Gastrocnemius medialis (tissue), 4 donors: ENCODE measurements around the gene RYR2. TPM values are rescaled to one million over a fixed set of nuclear protein-coding genes. Genes with fewer than 3 reads are reported as not detected.

Source experiments
- ATAC-seq, 2 donors: fragments of 150-250 bp; one replicate each; pipeline ENCODE4 v1.9.1; 2016
- DNase-seq, 2 donors: peaks; one replicate each; pipeline ENCODE4 v3.0.0-alpha.2; 2019
- H3K27ac ChIP-seq, 4 donors: fragments of 200-600 bp; sonication (generic); 1 replicate in 1 of 4; 2 replicates in 3 of 4; pipeline ENCODE4 v1.5.1; 2016 to 2018; ENCODE audit warnings: mild to moderate bottlenecking in 2 of 4, moderate library complexity in 1 of 4
- H3K27me3 ChIP-seq, 3 donors: fragments of 200-600 bp; sonication (generic) in 2 of 3; 1 replicate in 1 of 3; 2 replicates in 2 of 3; pipeline versions ENCODE4 v1.5.1 to v1.6.0; 2016 to 2019; ENCODE audit warnings: mild to moderate bottlenecking in 1 of 3, moderate library complexity in 1 of 3
- H3K36me3 ChIP-seq, 2 donors: fragments of 200-600 bp; sonication (generic) in 1 of 2; one replicate each; pipeline ENCODE4 v1.5.1; 2017 to 2018
- H3K4me1 ChIP-seq, 2 donors: fragments of 200-600 bp; sonication (generic) in 1 of 2; one replicate each; pipeline ENCODE4 v1.5.1; 2016 to 2017; ENCODE audit warnings: mild to moderate bottlenecking in 2 of 2
- H3K4me3 ChIP-seq, 4 donors: fragments of 200-600 bp; sonication (generic) in 3 of 4; 1 replicate in 1 of 4; 2 replicates in 3 of 4; pipeline ENCODE4 v1.5.1; 2016 to 2019; ENCODE audit warnings: mild to moderate bottlenecking in 2 of 4
- H3K9me3 ChIP-seq, 3 donors: fragments of 200-600 bp; sonication (generic) in 2 of 3; 1 replicate in 1 of 3; 2 replicates in 2 of 3; pipeline ENCODE4 v1.5.1; 2016 to 2019
- POLR2A ChIP-seq, 2 donors: fragments of 450-650 bp; IDR thresholded peaks; one replicate each; pipeline ENCODE4 v1.6.1; 2017; ENCODE audit warnings: antibody characterized with exemption in 2 of 2, mild to moderate bottlenecking in 2 of 2, moderate library complexity in 2 of 2
- in situ Hi-C, 4 donors: fragments of 200-750 bp; cut with MboI; loops; one replicate each; pipeline versions ENCODE4 v1.15.0 to v1.8.0; 2017; ENCODE audit warnings: low sequenced_read_pairs in 4 of 4
- intact Hi-C: fragments of 100-400 bp; cut with DNase I; formaldehyde crosslinking; loops from one replicate; pipeline ENCODE4 v1.15.1; 2023; ENCODE audit warnings: low total_unique reads
- total RNA-seq, 4 donors: library from RNA; depleted of rRNA; stranded (reverse); fragments of >200 nt; gene quantifications; one replicate each; pipeline versions ENCODE4 v1.1.0 to v1.2.3, GENCODE V29; 2016
- TF ChIP-seq, protein P1 (sequence below), 5 experiments: fragments of 450-650 bp in 3 of 5; fragments of 200-600 bp in 2 of 5; sonication (generic) in 2 of 5; IDR thresholded peaks in 4 of 5; conservative IDR thresholded peaks in 1 of 5; 1 replicate in 4 of 5; 2 replicates in 1 of 5; pipeline ENCODE4 v1.5.1; 2016 to 2019; ENCODE audit warnings: antibody characterized with exemption in 5 of 5, mild to moderate bottlenecking in 3 of 5, moderate library complexity in 3 of 5

The RYR2 gene
- total RNA-seq, 4 donors from 2014 or later, result 0.04 to 0.16 (median 0.07) TPM

DNA sequence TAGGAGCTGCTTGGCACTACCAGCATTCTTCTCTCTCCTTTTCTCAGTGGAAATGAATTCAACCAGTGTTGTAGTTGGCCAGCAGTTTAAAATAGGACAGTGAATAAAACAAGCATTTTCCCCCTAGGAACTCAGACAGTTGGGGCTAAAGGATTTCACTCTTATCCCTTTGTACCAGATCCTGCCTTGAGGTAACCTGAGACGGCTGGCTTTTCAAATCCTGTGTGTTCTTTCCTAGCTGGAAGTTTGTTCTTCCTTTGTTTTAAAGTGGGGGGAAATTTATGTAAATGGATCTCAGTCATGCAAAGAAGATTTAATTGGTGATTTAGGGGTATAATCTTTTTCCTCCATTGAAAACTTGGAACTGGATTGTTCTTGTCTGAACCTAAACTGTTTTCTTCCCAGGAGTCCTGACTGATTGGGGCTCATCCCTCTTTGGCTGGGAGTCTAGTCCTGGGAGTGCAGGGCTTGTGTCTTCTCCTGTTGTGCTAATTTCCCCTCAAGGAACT, 825.5 kb downstream of the RYR2 start:
- no peak for ATAC-seq
- Histone ChIP-seq H3K36me3 (no peaks in the 10 kb centered on the region), H3K4me1 (no peaks in the 10 kb centered on the region), H3K4me3 (no peak overlapping the region), H3K9me3 (no peaks in the 10 kb centered on the region), H3K27ac (no peak overlapping the region), H3K27me3 (no peaks in the 10 kb centered on the region)
- intact Hi-C loops (no loop called here), in situ Hi-C loops (no loop called here)
- TF ChIP-seq POLR2A (IDR thresholded peaks at IDR 0.05), result no peak
- TF ChIP-seq, protein P1, sequence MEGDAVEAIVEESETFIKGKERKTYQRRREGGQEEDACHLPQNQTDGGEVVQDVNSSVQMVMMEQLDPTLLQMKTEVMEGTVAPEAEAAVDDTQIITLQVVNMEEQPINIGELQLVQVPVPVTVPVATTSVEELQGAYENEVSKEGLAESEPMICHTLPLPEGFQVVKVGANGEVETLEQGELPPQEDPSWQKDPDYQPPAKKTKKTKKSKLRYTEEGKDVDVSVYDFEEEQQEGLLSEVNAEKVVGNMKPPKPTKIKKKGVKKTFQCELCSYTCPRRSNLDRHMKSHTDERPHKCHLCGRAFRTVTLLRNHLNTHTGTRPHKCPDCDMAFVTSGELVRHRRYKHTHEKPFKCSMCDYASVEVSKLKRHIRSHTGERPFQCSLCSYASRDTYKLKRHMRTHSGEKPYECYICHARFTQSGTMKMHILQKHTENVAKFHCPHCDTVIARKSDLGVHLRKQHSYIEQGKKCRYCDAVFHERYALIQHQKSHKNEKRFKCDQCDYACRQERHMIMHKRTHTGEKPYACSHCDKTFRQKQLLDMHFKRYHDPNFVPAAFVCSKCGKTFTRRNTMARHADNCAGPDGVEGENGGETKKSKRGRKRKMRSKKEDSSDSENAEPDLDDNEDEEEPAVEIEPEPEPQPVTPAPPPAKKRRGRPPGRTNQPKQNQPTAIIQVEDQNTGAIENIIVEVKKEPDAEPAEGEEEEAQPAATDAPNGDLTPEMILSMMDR (IDR thresholded peaks at IDR 0.05 in 4 of 5, conservative IDR thresholded peaks at IDR 0.05 in 1 of 5), result no peak
- no peak for DNase-seq

DNA sequence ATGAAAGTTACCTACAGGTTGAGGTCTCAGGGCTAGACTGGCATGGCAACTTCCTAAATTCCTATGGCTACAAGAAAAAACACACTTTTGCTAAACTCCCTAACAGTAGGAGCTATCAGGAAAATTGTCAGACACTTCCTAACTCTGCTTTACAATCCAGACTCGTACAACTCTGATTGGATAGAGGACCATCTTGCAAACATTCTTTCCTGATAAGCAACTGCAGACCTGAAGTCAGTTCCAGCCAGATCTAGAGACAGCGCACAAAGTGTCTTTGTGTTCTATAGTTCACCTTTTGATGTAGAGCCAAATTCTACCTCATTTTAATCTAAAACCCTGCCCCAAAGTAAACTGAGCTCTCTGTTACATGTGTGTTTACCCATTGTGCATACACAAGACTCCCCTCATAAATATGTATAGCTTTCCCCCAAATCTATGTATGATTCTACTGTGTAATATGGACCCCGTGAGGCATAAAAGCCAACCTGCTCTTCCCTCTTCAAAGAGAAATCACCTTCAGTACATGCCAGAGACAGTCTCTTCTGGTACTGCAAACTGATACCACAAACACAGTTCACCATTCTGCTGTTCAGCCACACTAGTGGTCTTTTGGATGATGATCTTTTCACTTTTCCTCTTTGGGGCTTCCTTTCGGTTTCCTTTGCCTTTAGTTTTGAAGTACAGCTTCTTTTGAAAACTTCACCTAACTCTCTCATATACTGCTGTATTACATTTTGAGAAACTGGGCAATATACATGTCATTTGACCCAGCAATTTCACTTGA, 827.0 kb downstream of the RYR2 start:
- in situ Hi-C loops (no loop called here), intact Hi-C loops (no loop called here)
- TF ChIP-seq, protein P1 (IDR thresholded peaks at IDR 0.05 in 4 of 5, conservative IDR thresholded peaks at IDR 0.05 in 1 of 5), result no peak
- TF ChIP-seq POLR2A (IDR thresholded peaks at IDR 0.05), result no peak
- no peaks in the 10 kb centered on the region for H3K4me1 ChIP-seq
- H3K9me3 ChIP-seq, result no peaks in the 10 kb centered on the region
- H3K27ac ChIP-seq, result no peak overlapping the region
- H3K27me3 ChIP-seq, result no peaks in the 10 kb centered on the region
- no peak overlapping the region for H3K4me3 ChIP-seq
- no peak for ATAC-seq
- no peak for DNase-seq
- no peaks in the 10 kb centered on the region for H3K36me3 ChIP-seq

DNA sequence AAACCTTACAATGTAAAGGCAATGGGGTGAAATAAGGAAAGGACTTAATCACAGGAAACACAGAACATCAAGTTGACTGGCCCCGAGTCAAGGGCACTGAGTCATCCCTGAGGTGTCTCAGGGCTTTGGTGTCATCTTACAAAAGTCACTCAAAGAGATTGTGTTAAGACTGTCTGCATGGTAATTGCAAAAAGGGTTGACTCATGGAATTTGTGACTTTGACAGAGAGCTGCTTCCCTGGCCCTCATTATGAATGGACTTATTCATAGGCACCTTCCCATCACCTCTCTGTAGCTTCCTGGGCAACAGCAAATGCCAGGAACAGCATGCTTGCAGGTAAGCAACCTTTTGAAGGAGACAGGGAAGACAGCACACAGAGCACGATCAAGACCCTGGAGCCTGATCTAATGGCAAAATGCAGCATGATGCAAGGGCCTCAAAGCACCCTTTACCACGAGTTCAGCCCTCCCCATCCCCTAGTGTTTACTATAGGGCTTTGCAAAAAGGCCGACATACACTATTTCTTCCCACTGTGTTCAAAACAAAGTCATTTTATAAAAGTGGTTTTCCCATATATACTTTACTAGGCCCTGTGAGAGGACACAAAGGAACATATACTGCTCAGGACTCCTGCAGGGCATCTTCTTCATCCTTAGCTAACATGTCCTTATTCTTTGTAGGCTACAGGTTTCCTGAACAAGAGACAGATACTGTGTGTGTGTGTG, 831.7 kb downstream of the RYR2 start:
- in situ Hi-C loops (no loop called here), intact Hi-C loops (no loop called here)
- H3K9me3 ChIP-seq, result no peaks in the 10 kb centered on the region
- TF ChIP-seq, protein P1 (IDR thresholded peaks at IDR 0.05 in 4 of 5, conservative IDR thresholded peaks at IDR 0.05 in 1 of 5), result no peak
- no peak for TF ChIP-seq POLR2A (IDR thresholded peaks at IDR 0.05)
- H3K27me3 ChIP-seq, result no peaks in the 10 kb centered on the region
- H3K36me3 ChIP-seq, result no peaks in the 10 kb centered on the region
- no peak overlapping the region for H3K4me3 ChIP-seq
- no peaks in the 10 kb centered on the region for H3K4me1 ChIP-seq
- DNase-seq (no peak), ATAC-seq (no peak)
- no peak overlapping the region for H3K27ac ChIP-seq

DNA sequence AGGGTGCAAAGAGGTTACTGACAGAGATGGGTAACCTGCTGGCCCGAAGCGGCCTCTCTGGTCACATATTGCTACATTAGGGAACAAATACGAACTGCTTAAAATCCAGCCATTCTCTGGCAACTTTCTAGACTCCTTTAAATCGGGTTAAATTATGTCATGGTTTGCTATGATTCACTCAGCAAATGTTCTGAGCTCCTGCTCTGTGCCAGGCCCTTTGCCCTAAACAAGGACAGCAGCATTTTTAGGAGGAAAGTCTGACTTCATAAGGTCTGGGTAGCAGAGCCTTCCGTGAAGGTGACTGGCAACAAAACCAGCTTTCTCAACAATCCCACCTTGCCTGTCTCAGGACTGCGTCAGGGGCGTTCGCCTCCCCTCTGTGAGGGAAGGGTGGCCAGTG, 833.3 kb downstream of the RYR2 start:
- Histone ChIP-seq H3K36me3 (no peaks in the 10 kb centered on the region), H3K27ac (no peak overlapping the region), H3K27me3 (no peaks in the 10 kb centered on the region), H3K4me1 (no peaks in the 10 kb centered on the region), H3K9me3 (no peaks in the 10 kb centered on the region), H3K4me3 (no peak overlapping the region)
- no peak for TF ChIP-seq POLR2A (IDR thresholded peaks at IDR 0.05)
- intact Hi-C loops, result no loop called here
- DNase-seq, result no peak
- in situ Hi-C loops, result no loop called here
- no peak for ATAC-seq

DNA sequence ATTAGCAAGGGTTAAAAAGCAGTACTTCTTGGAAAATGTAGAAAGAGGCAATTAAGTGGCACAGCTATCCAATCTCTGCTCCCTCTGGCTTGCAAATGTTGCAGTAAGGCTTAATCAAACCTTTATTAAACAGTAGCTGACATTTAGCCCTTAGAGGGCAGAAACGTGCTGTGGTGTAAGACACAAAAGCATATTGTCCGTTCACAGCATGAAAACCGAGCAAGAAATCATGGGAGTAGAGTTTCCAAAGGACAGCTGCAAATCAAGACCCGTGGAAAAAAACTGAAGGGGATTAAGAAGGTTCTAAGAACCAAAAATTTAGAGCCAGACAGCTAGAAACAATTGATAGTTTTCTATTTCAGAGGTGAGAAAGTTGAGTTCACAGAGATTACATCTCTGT, 835.6 kb downstream of the RYR2 start:
- H3K27me3 ChIP-seq, result no peaks in the 10 kb centered on the region
- H3K9me3 ChIP-seq, result no peaks in the 10 kb centered on the region
- DNase-seq (no peak), ATAC-seq (no peak)
- no peak for TF ChIP-seq POLR2A (IDR thresholded peaks at IDR 0.05)
- TF ChIP-seq, protein P1 (IDR thresholded peaks at IDR 0.05 in 4 of 5, conservative IDR thresholded peaks at IDR 0.05 in 1 of 5), result no peak
- no peak overlapping the region for H3K27ac ChIP-seq
- H3K4me1 ChIP-seq, result no peaks in the 10 kb centered on the region
- intact Hi-C loops (no loop called here), in situ Hi-C loops (no loop called here)
- H3K36me3 ChIP-seq, result no peaks in the 10 kb centered on the region
- no peak overlapping the region for H3K4me3 ChIP-seq
